RCC 7860 (cell line): ENCODE results near the gene CNN3.
A peak's percentile ranks its signal among the peaks of the same experiment; 100 is the strongest.
"Not testable (repeated sequence)": the region's sequence is repeated elsewhere in the genome, so short reads cannot be mapped to it uniquely, and the experiment has no call there.

ENCODE experiments used
- DNase-seq: peaks from one replicate; pipeline ENCODE4 v3.0.0-alpha.2; 2015; ENCODE audit warnings: low spot score
- FAIRE-seq: peaks from 2 replicates; lab custom pipeline; 2012; peaks lifted over from hg19 to GRCh38; lab: Jason Lieb, UNC

Gene CNN3

DNA sequence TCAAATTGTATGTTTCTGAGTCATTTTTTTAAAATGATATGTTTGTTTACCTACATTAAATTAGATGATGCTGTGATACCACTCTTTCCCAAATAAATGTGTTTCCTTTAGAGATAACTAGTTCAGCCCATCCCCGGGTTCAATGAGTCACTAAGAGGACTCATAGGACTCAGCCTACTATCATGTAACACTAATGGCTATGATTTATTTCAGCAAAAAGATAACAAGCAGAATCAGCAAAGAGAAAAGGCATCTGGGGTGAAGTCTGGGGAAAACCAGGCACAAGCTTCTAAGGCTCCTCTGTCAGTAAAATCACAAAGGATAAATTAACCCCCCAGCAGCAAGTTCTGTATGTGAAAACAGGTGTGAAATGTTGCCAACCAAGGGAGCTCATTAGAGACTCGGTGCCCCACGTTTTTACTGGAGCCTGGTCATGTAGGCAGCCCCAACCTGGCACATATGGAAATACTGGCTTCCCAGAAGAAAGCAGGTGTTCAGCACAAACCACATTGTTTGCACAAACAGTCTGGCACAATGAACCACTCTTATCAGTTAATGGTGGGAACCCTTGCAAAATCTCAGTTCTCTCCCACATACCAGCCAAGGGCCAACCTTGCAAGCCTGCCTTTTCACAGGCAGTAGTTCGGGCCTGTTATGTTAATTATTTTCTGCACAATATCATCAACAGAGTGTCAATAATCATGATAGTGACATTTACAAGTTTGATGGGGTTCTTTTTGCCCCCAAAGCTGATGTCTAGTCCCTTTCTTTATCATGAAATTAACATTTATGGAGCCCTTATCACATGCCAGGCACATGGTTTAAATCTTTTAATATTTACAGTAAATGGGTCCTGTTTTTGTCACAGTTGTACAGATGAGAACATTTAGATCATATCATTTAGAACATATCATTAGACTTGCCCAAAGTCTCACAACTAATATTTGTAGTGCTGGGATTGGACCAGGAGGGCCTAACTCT, 23.1 kb upstream of the CNN3 start:
- DNase-seq (peak; percentile 24), FAIRE-seq (no peak)

DNA sequence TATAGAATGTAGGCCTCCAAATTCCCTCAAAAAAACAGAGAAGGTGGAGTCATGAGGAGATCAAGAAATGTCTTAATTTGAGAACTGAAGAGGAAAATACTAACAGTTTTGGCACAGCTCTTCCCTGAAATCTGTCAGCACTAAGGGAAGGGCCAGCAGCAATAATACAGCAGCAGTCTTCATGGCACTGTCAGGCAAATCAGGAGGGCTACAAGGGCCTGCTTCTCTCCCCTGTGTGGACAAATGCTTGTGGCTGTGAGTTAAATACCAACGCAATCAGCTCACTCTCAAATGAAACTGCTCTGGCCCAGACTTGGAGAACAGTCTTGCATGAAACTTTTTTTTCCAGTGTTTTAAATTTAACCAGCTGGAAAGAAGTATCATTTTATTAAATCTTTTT, 20.5 kb upstream of the CNN3 start:
- DNase-seq, result no peak
- FAIRE-seq, result no peak

DNA sequence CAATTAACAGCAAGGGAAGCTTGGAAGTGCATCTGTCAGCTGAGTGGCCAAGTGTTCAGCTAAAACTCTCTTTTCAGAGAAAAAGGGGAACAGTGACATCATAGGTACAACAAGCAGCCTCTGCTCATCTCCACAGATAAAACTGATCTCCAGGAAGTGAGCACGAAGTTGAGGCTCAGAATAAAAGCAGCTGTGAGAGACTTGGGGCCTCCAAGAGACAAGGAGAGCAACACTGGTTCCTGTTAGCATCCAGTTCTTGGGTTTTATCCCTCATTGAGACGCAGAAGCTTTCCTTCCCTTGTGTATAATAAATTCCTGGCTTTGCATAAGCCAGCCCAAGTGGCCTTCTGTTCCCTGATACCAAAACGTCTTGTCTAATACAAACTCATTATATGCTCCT, 20.0 kb upstream of the CNN3 start:
- no peak for DNase-seq
- FAIRE-seq, result no peak

DNA sequence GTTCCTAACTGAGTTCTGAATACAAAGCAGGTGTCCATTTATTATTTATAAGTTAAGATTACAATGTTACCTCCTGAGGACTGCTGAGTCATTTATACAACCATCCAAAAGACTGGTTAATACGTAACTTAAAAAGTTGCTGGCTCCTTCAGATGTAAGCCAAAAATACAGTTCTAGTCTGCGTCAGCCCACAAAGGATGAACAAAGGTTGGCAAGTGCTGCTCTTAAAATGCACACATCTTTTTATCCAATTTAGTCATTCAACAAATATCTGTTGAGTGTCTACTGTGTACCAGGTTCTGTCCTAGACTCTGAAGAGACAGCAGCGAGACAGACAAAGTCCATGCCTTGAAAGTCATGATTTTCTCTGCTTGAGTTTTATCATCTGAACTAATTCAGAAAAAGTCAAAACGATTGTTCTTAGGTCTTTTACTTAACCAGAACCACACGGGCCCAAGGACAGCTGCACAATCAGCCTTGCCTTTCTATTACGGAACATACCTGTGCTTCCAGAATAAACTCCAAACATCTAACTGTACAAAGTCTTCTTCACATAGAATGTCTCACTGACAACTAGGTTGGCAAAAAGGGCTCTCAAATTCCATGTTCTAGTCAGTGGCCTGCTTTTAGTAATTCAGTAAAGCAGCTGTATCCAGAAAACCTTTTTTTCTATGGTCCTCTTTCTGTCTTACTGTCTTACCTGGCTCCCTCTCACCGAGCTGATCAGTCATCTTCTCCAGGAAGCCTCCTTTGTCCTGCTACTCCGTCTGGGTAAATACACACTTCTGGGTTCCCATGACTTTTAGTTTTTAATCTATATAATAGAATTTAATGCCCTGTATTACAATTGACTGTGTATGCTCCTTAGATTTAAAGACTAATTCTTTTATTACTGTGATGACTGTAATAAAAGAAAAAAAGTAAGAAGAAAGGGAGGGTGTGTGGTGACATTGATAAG, 15.5 kb upstream of the CNN3 start:
- peak; percentile 99 for FAIRE-seq
- peak; percentile 90 for DNase-seq

DNA sequence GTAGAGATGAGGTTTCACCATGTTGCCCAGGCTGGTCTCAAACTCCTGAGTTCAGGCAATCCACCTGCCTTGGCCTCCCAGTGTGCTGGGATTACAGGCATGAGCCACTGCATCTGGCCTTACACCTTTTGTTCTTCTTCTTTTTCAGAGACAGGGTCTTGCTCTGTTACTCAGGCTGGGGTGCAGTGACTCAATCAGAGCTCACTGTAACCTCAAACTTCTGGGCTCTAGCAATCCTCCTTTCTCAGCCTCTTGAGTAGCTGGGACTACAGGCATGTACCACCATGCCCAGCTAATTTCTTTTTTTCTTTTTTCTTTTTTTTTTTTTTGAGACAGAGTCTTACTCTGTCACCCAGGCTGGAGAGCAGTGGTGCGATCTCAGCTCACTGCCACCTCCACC, 14.6 kb upstream of the CNN3 start:
- DNase-seq, result peak; percentile 28
- not testable (repeated sequence) for FAIRE-seq

DNA sequence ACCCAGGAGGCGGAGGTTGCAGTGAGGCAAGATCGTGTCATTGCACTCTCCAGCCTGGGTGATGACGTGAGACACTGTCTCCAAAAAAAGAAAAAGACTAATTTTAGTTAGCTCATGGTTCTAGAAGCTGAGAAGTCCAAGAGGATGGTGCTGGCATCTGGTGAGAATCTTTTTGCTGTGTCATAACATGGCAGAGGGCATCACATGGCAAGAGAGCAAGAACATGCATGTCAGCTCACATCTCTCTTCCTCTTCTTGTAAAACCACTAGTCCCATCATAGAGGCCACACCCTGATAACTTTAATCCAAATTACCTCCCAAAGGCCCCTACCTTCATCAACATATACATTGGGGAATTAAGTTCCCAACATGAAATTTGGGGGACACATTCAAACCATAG, 13.8 kb upstream of the CNN3 start:
- FAIRE-seq (no peak), DNase-seq (no peak)

DNA sequence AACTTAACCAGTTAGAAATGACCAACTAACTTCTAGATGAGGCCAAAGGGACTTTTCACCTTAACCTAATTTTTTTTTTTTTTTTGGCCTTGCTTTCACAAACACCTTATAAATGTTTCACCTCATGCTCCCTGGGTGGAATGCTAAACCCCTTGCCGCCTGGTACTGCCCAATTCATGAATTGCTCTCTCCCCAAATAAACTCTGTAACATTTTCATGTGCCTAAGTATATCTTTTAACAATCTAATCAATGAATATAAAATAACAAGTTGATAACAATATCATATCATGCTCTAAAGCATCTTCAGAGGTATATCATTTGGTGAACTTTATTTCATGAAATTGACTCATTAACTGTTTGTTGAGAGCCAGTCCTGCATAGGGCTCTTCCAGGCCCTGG, 10.9 kb upstream of the CNN3 start:
- FAIRE-seq (no peak), DNase-seq (no peak)

DNA sequence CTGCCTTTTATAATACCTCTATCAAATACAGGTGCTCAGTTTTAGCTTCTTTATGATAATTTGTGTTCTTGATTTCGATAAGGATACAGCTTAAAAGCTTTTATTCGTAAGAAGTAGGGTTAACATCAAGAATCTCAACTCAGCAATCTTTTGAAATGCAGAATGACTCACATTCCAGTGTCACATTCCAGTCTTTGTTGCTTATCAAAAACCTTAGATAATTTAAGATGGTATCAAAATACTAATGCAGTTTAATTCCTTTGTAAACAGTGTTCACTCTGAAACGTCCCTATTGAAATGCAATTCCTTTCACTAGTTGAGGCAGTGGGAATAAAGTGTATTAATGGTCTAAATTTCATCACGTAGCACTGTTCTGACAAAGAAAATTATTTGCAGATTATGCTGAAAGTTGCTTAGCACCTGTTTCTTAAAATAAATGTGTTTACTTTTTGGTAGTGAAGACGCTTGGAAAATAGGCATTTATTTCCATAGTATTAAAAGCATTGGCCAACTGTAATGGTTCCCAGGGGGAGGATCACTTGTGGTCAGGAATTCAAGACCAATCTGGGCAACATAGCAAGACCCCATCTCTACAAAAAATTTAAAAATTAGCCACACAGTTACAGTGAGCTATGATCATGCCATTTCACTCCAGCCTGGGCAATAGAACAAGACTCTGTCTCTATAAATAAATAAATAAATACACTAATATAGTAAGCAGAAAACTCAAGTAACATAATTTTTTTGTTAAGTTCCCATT, 10.1 kb upstream of the CNN3 start:
- FAIRE-seq, result peak; percentile 68

DNA sequence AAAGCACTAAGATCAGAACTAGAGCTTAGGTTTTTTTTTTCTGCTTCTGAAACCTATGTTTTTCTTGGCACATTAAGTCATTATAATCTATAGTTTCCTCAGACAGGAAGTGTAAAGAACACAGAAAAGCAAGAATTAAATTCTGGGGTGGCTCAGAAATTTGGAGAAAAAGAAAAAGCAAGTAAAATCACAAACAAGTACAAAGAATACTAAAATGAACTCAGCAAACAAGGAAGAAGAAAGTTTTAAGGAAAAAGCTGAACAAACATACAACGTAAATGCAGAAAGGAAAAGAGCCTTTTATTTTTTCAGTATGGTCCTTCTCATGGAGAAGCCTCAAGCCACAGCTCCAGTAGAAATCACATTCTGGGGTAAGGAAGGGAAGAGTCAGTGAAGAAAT, 8.6 kb upstream of the CNN3 start:
- DNase-seq (no peak), FAIRE-seq (no peak)

More for the DNA sequence above, 10.1 kb upstream of the CNN3 start:
- DNase-seq, result peak; percentile 16

DNA sequence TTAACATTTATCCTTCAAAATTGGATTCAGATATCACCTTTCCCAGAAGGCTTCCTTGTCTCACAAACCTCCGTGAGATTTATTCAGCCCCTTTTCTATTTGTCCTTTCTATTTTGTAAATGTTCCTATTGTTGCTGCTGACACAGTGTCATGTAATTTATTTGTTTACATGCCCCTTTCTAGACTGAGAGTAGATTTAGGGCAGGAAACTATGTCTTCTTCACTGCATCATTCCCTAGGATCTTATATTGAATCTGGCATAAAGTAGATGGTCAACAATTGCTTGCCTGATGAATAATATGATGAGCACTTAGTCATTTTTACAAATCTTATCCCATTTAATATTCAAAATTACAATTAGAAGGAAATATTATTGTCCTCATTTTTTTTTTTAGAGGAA, 8.1 kb upstream of the CNN3 start:
- no peak for FAIRE-seq
- DNase-seq, result no peak

DNA sequence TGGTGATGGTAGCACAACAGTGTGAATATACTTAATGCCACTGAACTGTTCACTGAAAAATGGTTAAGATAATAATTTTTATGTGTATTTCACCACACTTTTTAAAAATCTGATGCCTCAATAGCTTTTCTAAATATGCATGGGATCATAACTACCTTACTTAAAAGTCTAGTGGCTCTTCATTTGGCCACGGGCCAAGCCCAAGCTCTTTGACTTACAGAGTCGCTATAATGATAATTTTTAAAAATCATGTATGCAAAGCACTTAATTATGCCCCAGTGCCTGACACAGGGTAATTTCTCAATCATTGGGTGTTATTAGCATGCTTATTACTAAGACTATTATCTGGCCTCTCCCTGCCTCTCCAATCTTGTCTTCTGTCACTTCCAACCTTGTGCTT, 7.6 kb upstream of the CNN3 start:
- DNase-seq (no peak), FAIRE-seq (no peak)

DNA sequence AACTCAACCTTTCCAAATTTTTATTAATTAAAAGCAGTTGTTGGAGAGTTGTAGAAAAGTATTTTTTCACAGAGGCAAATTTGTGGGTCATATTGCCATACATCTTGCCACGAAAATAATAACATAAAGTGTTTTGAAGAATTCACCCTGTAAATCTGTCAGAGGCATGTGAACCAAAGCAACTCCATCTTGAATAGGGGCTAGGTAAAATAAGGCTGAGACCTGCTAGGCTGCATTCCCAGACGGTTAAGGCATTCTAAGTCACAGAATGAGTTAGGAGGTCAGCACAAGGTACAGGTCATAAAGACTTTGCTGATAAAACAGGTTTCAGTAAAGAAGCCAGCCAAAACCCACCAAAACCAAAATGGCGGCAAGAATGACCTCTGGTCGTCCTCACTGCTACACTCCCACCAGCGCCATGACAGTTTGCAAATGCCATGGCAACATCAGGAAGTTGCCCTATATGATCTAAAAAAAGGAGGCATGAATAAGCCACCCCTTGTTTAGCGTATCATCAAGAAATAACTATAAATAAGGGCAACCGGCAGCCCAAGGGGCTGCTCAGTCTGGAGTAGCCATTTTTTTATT, 4.4 kb upstream of the CNN3 start:
- FAIRE-seq, result no peak
- DNase-seq, result no peak

DNA sequence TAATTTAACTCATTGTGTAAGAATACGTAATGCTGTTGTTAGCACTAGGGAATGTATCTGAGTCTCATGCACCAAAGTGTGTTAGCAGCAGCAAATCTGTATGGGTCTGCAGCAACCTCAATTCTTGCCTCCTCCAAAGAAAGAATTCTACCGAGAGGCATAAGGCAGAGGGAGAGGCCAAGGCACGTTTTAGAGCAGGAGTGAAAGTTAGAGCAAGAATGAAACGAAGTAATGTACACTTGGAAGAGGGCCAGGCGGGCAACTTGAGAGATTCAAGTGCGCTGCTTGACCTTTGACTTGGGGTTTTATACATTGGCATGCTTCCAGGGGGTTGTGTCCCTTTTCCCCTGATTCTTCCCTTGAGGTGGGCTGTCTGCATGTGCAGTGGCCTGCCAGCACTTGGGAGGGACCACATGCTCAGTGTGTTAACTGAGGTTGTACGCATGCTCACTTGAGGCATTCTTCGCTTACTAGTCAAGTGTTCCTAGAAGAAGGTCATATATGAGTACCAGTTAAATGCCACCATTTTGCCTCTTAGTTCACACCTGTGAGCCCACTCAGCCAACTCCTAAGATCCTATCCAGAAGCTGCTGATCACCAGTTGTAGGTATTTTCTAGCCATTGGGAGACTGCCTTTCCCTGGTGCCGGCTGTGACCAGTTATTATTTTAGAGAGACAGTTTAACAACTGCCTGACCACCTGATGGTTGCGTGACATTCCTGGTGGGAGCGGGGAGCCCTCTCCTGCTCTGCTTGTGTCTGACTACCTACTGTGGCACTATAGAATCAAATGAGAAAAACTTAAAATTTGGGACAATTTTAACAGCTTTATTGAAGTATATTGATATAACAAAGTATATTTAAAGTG, 2.7 kb upstream of the CNN3 start:
- FAIRE-seq, result no peak

DNA sequence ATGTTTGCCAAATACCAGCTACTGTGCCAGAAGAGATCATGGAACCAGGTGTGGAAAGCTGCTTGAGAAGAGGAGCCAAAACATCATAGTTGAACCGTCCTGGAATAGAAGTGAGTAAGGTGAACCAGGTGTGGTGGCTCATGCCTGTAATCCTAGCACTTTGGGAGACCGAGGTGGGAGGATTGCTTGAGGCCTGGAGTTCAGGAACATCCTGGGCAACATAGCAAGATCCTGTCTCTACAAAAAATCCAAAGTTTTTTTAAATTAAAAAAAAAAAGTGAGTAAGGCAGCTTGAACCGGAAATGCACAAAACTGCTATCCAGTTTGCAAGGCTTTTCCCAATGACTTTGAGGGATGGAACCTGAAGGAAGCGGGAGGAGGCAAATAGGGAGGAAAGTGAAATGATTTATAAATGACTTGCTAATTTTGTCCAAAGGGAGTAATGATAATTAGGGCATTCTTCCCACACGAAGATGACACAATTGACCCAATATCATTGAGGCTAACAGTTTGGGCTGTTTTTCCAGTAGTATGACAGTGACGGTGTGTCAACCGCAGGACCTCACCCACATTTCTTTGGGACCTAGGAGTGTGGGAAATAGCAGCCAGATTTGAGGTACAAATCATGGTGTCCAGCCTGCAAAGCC, 1.5 kb upstream of the CNN3 start:
- FAIRE-seq, result no peak
- DNase-seq, result no peak

More for the DNA sequence above, 2.7 kb upstream of the CNN3 start:
- DNase-seq, result no peak

DNA sequence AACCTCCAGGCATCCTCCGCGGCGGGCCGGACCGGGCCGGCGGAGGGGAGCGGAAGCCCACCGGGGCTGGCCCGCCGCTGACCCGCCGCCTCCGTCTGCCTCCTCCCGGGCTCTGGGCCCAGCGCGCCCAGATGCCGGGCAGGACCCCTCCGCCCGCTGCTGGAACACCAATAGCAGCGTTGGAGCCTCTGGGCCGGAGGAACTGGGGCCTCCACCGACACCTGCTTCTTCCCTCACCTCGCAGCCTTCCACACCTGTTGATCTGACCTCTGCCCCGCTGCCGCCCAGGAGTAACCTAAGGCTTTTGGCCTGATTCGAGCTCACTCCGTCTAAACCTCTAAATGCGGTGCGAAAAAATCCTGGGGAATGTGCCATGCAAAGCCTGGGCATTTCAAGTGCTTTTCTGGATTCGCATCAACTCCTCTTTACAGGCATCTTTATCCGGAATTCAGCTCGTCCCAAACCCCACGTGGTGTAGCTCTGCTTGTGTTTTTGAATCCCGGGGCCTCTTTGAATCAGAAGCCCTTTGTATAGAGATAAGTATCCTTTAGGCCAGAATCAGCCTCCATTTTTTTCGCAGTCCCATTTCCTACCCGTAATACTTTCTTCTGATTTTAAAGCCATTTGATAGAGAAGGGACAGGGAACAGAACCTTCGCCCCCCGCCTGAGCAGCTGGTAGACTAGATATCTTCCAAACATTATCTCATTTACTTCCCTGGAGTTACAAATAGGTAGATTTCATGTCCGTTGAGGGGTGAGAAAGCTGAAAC, 680 bp upstream of the CNN3 start:
- DNase-seq (no peak), FAIRE-seq (no peak)

DNA sequence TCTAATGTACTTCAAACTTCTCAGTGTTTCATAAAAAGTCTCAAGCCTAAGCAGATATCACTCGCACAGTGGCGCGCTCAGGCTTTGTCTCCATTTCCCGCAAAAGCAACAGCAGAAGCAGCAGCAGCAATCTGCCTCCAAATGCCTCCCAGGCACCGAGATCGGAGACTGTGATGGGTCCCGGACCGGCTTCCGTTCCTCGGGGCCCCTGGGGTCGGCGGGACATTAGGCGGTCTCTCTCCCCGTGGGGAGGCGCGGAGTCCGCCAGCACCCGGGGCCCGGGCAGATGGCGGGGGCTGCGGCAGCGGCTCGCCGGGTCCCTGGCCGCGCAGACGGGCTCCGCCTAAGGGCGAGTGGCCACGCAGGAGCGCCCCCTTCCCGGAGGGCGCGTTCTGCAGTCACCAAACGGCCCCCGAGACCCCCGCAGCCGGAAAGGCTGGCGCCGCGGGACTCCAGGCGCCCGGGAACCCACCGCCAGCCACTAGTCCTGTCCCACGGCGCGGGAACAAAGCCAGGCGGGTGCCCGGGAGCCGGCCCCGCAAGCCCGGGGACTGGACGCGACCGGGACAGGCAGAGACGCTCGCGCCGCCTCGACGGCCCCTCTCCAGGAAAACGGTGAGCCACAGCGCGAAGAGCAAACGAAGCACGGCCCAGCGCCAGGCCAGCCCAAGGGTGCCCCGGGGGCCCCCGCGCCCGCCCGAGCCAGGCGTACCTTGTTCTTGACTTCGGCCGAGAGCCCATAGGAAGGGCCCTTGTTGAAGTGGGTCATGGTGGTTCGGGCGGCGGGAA, 590 bp downstream of the CNN3 start:
- no peak for FAIRE-seq
- DNase-seq, result no peak

DNA sequence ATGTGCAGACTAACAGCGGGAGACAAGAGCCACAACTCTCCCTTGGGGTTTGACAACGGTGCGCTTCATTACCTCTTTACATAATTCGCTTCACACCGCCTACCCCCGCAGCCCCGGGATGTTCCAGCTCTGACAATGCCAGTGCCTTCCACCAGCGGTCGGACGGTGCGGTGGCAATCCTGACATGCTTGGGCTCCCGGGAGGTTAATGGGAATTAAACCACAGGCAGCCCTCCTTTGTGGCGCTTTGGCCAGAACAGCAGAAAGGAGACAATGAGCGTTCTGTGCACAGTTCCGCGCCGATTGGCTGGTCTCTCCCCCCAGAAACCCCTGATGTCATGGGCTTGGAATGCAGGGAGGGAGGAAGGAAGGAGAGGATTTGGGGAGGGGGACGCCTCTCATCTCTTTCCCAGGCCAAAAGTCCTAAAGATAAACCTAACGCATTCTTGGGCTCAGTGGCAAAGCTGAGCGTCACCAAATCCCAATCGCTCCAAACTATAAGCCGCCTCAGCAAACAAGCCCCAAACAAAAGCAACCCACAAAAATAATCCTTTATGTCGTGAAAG, 1.3 kb downstream of the CNN3 start:
- FAIRE-seq (peak; percentile 97), DNase-seq (peak; percentile 97)
